ENCODE measurements around the gene SAYSD1.

Gene SAYSD1

DNA sequence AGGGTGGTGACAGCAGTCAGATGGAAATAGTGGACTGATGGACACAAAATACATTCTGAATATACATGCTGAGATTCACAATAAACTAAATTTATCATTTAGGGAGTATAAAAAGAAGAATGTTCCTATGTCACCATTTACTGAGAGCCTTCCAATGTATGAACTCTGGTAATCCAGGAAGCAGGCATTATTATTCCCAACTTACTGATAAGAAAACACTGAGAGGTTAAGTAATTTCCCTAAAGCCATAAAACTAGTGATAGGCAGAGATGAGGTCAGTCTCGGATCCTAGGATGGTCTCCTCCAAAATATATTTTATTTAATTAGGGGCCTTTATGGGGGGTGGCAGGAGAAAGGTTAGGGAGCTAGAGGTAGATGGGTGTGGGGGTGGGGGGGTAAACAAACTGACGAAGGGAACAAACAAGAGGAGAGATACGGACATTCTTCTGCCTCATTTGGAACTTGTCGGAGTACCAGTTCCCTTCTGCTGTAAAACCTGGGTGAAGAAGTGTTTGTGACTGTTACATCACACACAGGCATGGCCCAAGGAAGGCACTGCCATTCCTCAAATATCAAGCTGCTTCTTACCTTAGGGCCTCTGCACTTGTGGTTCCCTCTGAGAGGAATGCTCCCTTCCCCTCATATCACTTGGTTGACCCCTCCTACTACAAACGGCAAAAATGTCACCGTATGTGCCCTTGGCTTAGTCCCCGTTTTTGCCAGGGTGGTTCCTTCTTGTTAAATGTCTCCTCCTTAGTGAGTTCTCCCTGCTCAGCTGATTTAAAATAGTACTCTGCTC lies 6.7 kb downstream of the SAYSD1 start:
- no peak for DNase-seq (ENCODE audit: low spot score)

DNA sequence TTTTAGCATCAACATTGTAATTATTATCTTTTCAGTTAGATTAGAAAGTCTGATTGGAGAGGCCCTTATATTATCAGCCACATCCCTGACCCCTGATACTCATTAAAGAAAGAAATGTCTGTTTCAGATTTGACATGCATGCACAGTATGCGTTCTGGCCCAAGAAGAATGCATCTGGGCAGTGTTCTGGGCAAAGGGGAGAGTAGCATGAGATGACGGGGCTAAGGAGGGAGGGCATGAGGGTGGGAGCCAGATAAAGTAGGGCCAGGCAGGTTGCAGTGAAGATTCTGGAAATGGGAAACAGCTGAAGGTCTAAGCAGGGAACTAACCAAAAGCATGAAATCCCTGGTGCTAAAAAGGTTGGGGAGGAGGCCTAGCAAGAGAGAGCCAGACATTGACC lies 7.3 kb downstream of the SAYSD1 start:
- no peak for DNase-seq (ENCODE audit: low spot score)

DNA sequence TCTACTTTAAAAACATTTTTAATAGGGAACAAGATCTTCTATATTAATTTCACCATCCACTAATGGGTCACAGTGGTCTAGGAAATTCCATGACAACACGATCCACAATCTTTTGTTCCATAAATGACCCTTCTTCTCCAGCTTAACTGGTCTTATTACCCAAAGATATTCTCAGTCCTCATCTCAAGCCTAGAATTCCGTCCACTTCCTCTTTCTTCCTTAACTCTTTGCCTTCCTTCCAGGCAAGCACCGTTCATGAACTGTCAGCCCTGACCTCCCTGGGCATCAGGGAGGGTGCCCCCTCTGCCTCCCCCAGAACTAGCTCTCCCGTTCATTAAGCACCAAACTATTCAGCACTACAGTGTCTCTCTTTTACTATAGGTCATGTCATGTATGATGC lies 8.0 kb downstream of the SAYSD1 start:
- no peak for DNase-seq (ENCODE audit: low spot score)

DNA sequence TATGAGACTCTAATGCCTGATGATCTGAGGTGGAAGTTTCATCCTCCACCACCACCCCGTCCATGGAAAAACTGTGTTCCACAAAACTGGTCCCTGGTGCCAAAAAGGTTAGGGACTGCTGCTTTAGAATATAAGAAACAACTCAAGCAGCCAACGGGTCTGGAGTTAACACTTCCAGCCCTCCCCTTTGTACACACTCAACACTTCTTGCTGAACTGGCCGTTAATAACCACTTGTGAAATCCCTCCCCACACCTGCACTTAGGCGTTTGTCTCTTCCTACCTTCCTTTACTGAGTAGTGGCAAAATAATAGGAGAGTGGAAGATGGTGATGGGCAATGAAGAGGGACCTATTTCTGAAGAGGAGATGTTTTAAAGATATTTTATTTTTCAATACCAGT lies 10.5 kb downstream of the SAYSD1 start:
- DNase-seq (ENCODE audit: low spot score), result no peak

DNA sequence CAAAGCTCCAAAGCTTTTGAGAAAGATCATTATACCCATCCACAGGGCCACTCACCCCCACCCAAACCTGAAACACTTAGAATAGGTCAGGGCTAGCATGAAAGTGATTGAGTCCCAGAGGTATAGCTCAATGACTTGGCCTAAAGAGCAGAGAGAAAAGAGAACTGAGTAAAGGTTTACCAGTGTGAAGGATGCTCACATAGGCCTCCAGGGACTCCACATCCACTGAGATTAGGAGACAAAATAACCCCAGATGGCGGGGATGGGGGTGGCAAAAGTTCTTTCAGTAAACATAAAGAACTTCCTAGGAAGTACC lies 12.2 kb downstream of the SAYSD1 start:
- no peak for DNase-seq (ENCODE audit: low spot score)

DNA sequence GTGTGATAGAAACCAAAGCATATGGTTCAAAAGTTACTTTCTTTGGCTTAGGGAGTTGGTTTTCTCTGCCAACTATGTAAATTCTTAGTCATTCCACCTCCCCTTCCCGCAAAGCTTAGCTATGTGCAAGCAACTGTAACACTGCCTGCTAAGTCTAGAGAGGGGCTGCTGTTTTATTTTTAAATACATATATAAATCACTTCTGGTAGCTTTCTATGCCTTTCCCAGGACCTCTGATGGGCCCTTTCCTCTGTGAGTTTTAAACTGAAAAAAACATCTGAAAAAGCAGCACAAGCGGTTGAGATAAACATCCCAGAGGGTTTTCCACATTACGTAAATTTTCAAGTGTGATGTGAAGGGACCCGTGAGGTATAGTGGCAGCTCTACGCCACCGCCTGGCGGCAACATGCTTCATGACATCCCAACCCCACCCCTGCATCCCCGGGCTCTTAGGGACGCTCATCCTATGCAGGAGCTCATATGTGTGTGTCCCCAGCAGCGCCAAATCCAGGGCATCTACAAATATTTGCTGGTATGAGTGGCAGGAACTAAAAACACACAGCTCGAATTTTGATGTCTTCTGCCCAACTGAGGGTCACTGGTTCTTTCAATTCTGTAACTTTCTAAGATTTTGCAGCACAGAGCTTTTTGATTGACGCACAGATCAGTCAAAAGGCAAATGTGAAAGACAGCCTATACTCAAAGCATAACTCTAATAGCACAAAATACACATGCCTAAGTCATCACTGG lies 12.7 kb downstream of the SAYSD1 start:
- DNase-seq (ENCODE audit: low spot score), result no peak

DNA sequence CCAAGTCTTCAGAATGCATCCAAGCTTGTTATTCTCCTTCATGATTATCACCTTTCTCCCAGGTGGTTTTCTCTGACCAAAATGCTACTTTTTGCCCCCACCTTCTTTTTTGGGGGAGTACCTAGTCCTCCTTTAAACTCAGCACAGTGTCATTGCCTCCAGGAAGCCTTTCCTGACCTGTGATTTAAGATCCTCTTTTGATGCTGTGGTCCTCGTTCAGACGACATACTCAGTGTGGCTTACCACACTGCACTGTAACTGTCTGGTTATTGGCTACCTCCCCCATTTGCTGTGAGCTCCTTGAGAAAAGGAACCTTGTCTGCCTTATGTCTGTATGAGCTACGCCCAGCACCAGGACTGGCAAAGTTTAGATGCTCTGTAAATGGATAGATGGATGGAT lies 14.6 kb downstream of the SAYSD1 start:
- DNase-seq (ENCODE audit: low spot score), result no peak

DNA sequence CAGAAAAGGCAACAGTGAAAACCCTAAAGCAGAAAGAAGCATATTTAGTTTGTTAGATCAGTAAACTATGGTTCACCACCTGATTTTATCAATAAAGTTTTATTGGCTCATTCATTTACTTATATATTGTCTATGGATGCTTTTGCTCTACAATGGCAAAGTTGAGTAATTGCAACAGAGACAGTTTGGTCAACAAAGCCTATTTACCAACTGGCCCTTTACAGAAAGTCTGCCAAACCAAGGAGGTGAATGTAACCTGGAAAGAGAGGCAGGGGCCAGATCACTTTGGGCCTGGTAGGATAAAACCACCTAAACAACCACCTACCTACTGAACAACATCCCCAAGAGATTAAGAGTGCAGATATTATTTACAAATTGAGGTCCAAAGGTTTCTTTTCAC lies 19.4 kb downstream of the SAYSD1 start:
- no peak for DNase-seq (ENCODE audit: low spot score)

DNA sequence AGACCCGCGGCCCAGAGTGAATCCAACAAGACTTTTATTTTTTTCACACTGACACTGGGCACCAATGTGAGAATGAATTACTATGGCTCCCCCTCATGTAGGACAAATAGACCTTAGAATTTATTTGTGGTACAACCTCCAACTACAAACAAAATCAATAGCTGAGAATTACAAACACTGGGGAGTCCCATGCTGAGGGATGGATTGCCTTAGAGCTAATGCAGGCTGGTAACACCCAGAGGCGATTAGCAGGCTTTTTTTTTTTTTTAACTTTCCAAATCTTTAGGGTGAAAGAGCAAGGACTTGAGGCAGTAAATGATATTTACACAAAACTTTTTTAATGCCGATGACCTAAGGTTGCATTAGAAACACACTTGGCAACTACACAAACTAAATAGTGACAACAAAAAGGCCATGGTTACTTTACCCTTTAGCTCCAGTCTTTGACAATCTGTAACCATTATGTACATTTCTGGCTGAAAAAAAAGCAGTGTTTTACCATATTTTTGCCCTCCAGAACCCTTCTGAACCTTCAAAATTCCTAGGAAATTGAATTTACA lies 21.8 kb downstream of the SAYSD1 start:
- no peak for DNase-seq (ENCODE audit: low spot score)

DNA sequence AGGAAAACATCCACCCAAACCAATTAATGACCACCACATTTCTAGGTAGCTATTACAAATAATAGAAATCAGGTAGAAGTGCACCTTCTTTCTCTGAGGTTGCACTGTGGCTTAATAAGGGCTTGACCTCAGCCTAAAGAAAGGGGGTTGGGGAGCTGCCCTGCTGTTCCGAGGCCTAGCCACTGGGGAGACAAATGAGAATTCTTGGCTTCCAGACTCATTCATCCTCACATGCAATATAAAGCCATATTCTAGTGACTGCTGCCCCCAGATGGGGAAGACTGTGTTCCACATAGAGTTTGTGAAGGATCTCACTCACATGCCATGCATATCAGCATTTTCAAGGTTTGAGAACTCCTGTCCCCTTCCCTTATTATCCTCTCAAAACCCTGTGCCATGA lies 22.9 kb downstream of the SAYSD1 start:
- DNase-seq (ENCODE audit: low spot score), result no peak

DNA sequence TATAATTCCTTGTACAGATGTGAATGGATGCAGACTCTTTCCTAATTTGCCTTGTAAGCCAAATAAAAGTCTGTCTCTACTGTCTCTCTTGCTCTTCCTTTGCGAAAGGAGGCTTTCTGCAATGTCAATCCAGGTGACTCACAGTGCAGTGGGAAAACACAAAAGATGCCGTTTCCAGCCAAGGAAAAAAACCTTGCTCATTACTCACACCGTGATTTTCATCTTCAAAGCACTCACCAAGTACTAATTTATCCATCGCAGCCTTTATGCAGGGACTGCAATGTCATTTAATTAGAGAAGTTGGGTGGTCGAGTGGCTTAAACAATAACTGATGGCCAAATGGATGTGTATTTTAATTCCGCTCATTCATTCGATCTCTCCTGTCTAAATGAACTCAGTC lies 23.8 kb downstream of the SAYSD1 start:
- DNase-seq (ENCODE audit: low spot score), result no peak

DNA sequence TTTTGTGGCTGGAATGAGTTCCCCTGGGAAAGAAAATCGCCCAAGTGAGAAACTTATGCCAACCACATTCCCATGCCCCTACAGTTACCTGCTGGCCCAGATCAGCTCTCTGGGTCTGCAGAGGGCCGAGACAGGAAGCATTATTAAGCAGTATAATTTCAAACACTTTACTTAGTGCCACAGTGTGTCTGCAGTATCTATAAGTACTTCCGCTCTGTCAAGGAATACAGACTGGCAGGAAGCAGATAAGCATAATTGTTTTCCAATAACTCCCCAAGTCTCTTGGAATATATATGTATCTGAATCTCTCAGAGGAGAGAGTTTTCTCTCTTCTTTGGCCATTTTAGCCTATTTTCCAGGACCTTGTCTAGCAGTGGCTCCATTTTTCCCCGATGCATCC lies 24.9 kb downstream of the SAYSD1 start:
- DNase-seq (ENCODE audit: low spot score), result no peak

DNA sequence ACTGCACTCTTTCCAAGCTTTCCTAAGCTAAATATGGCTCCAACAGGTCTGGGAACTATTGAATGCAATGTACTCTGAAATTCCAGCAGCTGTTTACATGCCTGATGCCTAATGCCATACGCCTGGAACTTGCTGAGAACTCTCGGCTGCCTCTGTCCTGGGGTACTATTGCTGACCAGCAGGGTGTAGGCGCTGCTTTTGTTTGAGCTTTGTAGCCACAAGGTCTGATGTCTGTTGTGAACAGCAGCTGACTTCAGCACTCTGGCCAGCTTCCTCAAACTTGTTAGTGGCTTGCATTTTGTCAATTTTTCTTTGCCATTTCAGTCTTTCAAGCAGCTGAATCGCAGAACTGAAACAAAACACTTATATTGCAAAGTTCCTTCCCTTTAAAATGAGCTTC lies 26.7 kb downstream of the SAYSD1 start:
- DNase-seq (ENCODE audit: low spot score), result peak; percentile 65

DNA sequence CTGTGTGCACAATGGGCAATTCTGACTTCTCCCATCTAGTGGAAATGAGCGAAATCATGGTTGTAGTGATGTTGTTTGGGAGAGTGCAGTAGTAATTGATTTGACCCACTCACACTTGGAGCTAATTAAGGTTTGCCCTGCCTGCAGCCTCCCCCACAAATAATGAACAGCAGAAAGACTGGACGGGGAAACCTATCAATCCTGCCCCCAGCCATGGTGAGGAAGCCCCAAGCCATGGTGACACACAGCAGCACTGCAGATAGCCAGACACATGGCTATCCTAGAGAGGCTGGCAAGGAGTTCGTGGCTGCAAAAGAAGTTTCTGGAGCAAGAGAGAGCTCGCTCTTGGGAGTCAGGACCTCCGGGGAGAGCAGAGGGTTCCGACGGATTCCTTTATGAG lies 27.8 kb downstream of the SAYSD1 start:
- no peak for DNase-seq (ENCODE audit: low spot score)

DNA sequence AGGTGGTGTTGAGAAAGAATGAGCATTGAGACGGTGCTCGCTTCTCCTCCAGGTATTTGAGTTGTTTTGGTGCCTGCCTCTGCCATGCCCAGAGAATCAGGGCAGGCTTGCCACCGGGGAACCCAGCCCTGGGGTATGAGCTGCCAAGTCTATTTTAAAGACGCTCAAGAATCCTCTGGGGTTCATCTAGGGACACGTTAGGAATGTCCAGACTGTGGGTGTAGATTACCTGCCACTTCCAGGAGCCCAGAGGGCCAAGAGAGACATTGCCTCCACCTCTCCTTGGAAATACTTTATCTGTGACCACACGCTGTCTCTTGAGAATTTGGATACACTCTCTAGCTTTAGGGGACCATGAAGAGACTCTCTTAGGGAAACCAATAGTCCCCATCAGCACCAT lies 28.3 kb downstream of the SAYSD1 start:
- DNase-seq (ENCODE audit: low spot score), result no peak

DNA sequence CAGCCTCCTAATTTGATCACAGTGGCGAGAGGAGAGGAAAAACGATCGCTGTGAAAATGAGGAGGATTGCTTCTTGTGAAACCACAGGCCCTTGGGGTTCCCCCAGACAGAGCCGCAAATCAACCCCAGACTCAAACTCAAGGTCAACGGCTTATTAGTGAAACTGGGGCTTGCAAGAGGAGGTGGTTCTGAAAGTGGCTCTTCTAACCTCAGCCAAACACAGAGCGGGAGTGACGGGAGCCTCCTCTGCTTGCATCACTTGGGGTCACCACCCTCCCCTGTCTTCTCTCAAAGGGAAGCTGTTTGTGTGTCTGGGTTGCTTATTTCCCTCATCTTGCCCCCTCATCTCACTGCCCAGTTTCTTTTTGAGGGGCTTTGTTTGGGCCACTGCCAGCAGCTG lies 28.7 kb downstream of the SAYSD1 start:
- DNase-seq (ENCODE audit: low spot score), result no peak

DNA sequence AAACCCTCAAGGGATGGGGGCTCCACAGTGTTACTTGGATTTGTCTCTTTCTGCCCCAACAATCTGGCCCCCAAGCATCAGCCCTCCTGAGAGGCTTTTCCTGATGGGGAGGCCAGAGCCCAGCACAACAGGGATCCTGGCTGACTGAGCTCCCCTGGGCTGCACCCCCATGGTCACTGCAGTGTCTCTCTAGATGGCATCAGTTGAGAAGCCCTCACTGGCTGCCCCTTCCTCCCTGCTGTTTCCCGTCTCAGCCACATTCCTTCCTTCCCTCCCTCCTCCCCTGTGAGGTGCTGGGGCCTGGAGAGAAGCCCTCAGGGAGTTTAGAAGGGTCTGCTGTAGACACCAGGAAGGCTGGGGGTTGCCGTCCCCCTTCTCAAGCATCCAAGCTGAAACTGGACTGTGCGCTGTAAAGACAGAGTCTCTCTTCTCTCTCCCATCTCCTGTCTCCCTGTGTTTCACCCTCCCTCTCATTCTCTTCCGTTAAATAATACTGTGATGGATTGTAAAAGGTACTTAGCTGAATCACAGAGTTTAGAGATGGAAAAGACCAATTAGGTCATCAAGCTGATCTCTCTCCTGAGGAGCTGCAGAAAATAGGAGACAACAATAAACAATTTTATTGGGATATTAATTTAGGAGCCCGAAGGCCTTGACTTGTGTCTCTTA lies 29.7 kb downstream of the SAYSD1 start:
- DNase-seq (ENCODE audit: low spot score), result no peak

DNA sequence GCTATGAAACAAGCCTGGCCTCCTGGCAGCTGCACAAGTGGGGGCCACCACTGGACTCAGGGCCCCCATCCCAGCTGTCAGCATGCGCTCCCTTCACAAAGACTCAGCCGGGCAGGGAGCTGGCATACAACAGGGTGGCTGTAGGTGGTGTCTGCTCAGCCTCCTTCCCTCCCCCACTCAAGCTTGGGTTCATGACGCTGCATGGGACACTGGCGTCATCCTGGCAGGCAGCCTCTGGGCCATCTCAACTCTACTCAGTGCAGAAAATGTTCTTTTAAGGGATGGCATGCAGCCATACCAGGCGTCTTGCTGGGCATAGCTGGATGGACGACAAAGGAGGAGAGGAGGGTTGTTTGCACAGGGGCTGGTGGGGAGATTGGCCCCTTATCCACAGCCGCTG lies 30.5 kb downstream of the SAYSD1 start:
- peak; percentile 56 for DNase-seq (ENCODE audit: low spot score)

DNA sequence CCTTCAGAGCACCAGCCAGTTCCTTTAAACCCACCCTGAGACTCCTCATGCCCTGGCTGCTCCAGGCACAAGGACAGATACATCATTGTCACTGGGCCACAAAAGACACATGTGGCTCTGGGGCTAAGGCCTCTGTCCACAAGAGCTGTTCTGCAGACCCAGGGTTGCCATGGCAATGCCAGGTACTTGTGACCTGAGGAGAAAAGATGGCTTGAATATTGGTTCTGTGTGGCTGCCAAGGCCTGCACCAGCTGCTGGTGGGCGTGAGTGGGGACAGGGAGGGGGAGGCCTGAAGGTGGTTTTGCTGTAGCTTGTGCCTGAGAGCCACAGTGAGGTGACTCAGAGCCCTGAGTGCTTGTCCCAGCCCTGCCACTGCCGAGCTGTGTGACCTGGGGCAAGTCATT lies 31.8 kb downstream of the SAYSD1 start:
- DNase-seq (ENCODE audit: low spot score), result no peak

DNA sequence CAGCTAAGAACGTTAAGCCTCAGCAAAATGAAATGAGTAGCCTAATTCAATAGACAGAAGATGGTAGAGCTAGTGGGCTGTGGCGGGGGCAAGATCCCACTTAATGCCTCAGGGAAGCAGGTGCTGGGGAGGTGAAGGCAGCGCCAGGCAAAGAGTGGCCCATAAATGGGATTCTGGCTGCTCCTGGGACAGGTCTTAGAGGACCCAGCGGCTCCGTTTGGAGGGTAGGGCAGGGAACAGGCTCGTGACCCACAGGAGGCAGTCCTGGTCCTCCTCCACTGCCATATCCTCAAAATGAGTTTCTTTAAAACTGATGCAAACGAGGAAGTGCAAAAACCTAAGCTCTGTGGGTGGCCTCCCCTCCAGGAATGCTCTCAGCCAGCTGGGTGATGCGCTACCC lies 32.7 kb downstream of the SAYSD1 start:
- no peak for DNase-seq (ENCODE audit: low spot score)

DNA sequence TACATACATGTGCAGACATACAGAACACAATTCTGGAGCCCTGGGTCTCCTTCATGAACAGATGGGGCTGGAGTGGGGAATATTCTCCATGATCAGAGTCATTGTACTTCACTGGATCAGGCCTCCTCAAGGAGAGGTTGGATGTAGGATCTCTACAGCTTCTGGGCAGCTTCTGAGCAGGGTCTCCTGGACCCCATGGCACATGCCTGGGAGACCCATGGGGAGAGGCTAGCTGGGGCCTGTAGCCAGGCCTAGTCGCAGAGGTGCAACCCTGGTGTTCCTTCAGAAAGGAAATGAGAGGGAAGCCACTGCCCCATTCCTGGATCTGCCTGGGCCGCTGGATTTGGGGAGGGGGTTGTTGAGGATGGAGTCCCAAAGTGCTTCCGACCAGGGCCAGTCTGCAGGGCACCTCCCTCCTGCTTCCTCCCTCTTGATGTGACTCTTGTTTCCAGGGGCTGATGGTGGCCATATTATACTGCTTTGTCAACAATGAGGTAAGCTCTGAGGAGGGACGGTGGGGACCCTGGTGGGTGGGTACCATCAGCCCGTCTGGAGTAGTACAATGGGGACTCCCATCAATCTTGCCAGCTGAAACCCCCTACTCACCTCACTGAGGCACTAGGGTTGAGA lies 34.6 kb downstream of the SAYSD1 start:
- no peak for DNase-seq (ENCODE audit: low spot score)
